OCI-LY1 (cell line): ENCODE results near the gene RCAN1.

ENCODE experiments used
- EZH2 ChIP-seq: fragments of 200-600 bp; sonication (generic), shearing (Covaris generic); IDR thresholded peaks from 2 replicates; pipeline ENCODE4 v1.8.0; 2017; ENCODE audit warnings: borderline replicate concordance, mixed run types, mild to moderate bottlenecking, antibody characterized with exemption, low read length, moderate library complexity, mixed read lengths
- TF ChIP-seq, protein P1 (sequence below): fragments of 200-600 bp; sonication (generic), shearing (Covaris generic); IDR thresholded peaks from 2 replicates; pipeline ENCODE4 v1.5.1; 2017; ENCODE audit warnings: mild to moderate bottlenecking, antibody characterized with exemption, low read length, moderate library complexity, mixed read lengths

DNA sequence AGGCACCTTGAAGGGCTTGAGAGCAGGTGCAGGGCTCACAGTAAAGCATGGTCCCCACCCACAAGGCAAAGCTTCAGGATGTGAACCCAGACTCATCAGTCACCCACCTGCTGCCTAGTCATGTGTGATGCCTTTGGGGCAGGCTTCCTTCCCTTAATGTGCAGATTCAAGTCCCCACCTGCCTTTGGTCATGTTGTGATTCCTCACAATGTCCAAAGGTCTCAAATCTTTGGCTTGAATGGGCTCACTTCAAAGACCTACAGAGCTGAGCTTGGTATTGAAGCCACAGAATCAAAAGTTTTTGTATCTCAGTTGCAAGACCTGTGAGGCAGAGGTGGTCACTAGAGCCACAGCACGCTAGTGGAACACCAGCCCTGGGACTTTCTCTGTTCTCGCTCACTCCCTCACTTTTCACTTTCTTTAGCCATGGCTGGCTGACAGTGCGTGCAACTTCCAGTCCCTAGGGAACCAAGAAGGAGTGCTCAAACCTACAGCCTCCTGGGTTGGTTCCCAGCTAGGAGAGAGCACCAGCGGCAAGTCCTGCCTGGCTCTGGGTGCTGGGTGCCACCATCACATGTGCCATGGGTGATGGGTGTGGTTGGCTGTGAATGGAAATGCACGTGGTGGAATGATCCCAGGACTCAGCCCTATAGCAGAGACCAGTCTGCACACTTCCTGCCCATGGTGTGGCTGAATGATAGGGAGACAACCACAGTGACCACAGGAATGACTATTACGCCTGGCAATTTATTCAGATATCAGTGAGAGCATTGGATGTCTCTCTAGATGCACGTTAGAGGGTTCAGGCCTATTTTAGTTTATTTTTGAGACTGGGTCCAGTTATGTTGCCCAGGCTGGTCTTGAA, 27.5 kb upstream of the RCAN1 start:
- TF ChIP-seq, protein P1, sequence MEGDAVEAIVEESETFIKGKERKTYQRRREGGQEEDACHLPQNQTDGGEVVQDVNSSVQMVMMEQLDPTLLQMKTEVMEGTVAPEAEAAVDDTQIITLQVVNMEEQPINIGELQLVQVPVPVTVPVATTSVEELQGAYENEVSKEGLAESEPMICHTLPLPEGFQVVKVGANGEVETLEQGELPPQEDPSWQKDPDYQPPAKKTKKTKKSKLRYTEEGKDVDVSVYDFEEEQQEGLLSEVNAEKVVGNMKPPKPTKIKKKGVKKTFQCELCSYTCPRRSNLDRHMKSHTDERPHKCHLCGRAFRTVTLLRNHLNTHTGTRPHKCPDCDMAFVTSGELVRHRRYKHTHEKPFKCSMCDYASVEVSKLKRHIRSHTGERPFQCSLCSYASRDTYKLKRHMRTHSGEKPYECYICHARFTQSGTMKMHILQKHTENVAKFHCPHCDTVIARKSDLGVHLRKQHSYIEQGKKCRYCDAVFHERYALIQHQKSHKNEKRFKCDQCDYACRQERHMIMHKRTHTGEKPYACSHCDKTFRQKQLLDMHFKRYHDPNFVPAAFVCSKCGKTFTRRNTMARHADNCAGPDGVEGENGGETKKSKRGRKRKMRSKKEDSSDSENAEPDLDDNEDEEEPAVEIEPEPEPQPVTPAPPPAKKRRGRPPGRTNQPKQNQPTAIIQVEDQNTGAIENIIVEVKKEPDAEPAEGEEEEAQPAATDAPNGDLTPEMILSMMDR: no peak
- TF ChIP-seq EZH2: no peak
